Peyer's patch (tissue), 4 donors: Measurements from ENCODE around the gene NTN5.

Experiments used
- CTCF ChIP-seq, 6 experiments: fragments of 450-650 bp in 4 of 6; fragments of 200-600 bp in 2 of 6; sonication (generic) in 1 of 6; IDR thresholded peaks; one replicate each; pipeline ENCODE4 v1.5.1; 2017 to 2019; ENCODE audit warnings: antibody characterized with exemption in 6 of 6, mild to moderate bottlenecking in 3 of 6, moderate library complexity in 1 of 6
- POLR2A ChIP-seq, 2 donors: fragments of 450-650 bp; IDR thresholded peaks; one replicate each; pipeline ENCODE4 v1.5.1; 2017; ENCODE audit warnings: antibody characterized with exemption in 2 of 2, mild to moderate bottlenecking in 2 of 2, moderate library complexity in 2 of 2

DNA sequence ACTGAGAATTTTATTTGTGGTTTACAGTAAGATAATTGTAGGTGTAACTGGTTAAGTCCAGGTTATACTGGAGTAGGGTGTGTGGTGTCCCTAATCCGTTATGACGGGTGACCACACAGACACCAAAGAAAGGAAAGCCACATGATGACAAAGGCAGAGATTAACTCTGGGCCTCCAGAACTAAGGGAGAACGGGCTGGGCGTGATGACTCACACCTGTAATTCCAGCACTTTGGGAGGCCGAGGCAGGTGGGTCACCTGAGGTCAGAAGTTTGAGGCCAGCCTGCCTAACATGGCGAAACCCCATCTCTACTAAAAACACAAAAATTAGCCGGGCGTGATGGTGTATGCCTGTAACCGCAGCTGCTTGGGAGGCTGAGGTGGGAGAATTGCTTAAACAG lies 12.8 kb upstream of the NTN5 start:
- TF ChIP-seq CTCF (IDR thresholded peaks at IDR 0.05) (no peak), POLR2A (IDR thresholded peaks at IDR 0.05) (no peak)
